HG03060 (cell line): ENCODE data around the gene RNF2.
"Not testable (repeated sequence)": the region's sequence is repeated elsewhere in the genome, so short reads cannot be mapped to it uniquely, and the experiment has no call there.

ENCODE experiments used
- ATAC-seq: cut with Tn5 transposase; IDR thresholded peaks from one replicate; pipeline ENCODE4 v1.9.1; 2021; ENCODE audit warnings: low read depth, moderate number of reproducible peaks; ENCODE audit not compliant: unreplicated experiment

RNF2 gene

GRCh38 chr1:185044981-185045813, at the start of gene RNF2:
TSS of gene RNF2 (plus strand) at chr1:185045558. CDS start at chr1:185087554, 41,996 bp downstream.
- peak; percentile 35 for ATAC-seq

- ATAC-seq = not testable (repeated sequence)
These were observed 45.4 kb upstream of the RNF2 start for GRCh38 chr1:184999974-185000373.

- not testable (repeated sequence) for ATAC-seq
These were observed 44.0 kb upstream of the RNF2 start for GRCh38 chr1:185001312-185001880.

GRCh38 chr1:185008838-185009237, 36.5 kb upstream of the RNF2 start:
- no peak for ATAC-seq

- ATAC-seq = no peak
These were observed 35.0 kb upstream of the RNF2 start for GRCh38 chr1:185010361-185010760.

GRCh38 chr1:185014941-185015340, 30.4 kb upstream of the RNF2 start:
- no peak for ATAC-seq

- ATAC-seq = no peak
These were observed 29.7 kb upstream of the RNF2 start for GRCh38 chr1:185015631-185016030.

- ATAC-seq = no peak
These were observed 28.5 kb upstream of the RNF2 start for GRCh38 chr1:185016880-185017279.

GRCh38 chr1:185017338-185017737, 28.0 kb upstream of the RNF2 start:
- no peak for ATAC-seq

- no peak for ATAC-seq
These were observed 27.4 kb upstream of the RNF2 start for GRCh38 chr1:185017966-185018365.

- ATAC-seq = no peak
These were observed 18.0 kb upstream of the RNF2 start for GRCh38 chr1:185027252-185027882.

- no peak for ATAC-seq
These were observed 11.7 kb upstream of the RNF2 start for GRCh38 chr1:185033686-185034085.

- no peak for ATAC-seq
These were observed 10.1 kb upstream of the RNF2 start for GRCh38 chr1:185035258-185035657.

- no peak for ATAC-seq
These were observed 6.5 kb upstream of the RNF2 start for GRCh38 chr1:185038813-185039376.

GRCh38 chr1:185039726-185040407, 5.5 kb upstream of the RNF2 start:
- no peak for ATAC-seq

GRCh38 chr1:185040408-185040735, 5.0 kb upstream of the RNF2 start:
- no peak for ATAC-seq

- no peak for ATAC-seq
These were observed 3.6 kb upstream of the RNF2 start for GRCh38 chr1:185041742-185042141.

- no peak for ATAC-seq
These were observed 2.6 kb upstream of the RNF2 start for GRCh38 chr1:185042737-185043136.

- no peak for ATAC-seq
These were observed 971 bp upstream of the RNF2 start for GRCh38 chr1:185044387-185044786.

- ATAC-seq = no peak
These were observed 595 bp downstream of the RNF2 start for GRCh38 chr1:185045814-185046492.
